ENCODE data around the gene PDE4B.
"Not testable (repeated sequence)": the region's sequence is repeated elsewhere in the genome, so short reads cannot be mapped to it uniquely, and the experiment has no call there.

Gene PDE4B

GRCh38 chr1:65814752-65815151 is 22.1 kb downstream of the PDE4B start:
- DNase-seq (ENCODE audit: low read depth): no peak

DNA sequence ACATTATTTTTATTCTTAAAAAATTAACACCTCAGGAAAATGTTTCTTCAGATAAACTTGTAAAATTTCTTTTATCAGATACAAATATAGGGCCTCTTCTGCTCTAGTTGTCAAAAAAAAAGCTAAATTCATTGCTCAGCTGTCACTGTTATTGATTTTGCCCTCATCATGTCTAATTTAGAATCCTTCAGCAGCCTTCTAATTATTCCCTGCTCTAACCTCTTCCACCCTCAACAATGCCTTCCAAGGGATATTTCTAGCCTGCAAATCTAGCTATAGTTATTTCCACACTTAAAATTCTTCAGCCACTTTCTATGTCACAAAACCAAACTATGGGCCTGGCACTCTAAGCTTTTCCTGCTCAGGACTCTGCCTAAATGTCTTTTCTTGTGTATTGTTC is 25.2 kb downstream of the PDE4B start:
- no peak for DNase-seq (ENCODE audit: low read depth)

- DNase-seq (ENCODE audit: low read depth): no peak
Measured at GRCh38 chr1:65818966-65819365, 26.3 kb downstream of the PDE4B start.

- DNase-seq (ENCODE audit: low read depth): peak; percentile 99
Measured at GRCh38 chr1:65820983-65821382, 28.3 kb downstream of the PDE4B start.

GRCh38 chr1:65821386-65821785 is 28.7 kb downstream of the PDE4B start:
- no peak for DNase-seq (ENCODE audit: low read depth)

DNA sequence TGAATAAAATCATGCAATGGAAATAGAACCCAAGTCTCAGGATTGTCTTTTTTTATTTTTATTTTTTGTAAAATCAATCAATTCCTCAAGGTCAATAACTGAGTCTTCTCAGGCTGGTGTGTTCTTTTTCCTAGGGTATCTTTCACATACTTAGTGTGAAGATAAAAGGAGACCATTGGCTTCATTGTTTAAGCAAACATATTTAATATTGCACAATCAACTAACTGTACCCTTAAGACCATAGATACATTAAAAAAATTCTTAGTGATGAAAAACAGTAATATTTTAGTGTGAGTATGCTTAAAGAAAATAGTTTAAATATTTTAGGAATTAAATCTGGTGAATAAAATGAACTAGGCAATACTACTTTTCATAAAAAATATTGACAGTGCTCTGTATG is 31.4 kb downstream of the PDE4B start:
- no peak for DNase-seq (ENCODE audit: low read depth)

- DNase-seq (ENCODE audit: low read depth): peak; percentile 87
Measured at GRCh38 chr1:65825741-65826140, 33.0 kb downstream of the PDE4B start.

GRCh38 chr1:65826782-65827181 is 34.1 kb downstream of the PDE4B start:
- no peak for DNase-seq (ENCODE audit: low read depth)

- DNase-seq (ENCODE audit: low read depth): no peak
Measured at GRCh38 chr1:65827346-65827745, 34.7 kb downstream of the PDE4B start.

DNA sequence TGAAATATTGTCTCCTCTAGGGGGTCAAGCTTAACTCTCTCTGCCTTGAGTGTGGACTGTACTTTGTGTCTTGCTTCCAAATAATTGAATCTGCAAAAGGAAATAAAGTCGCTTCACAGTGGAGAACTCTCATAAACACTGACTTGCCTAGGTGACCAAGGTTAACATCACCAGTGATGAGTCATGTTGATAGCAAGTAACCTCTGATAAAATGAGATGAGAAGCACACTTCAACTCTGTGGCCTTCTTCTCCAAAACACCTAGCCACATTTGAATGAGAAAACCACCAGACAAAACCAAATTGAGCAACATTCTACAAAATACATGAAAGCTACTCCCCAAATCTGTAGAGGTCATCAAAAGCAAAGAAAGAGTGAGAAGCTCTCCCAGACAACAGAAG is 37.6 kb downstream of the PDE4B start:
- DNase-seq (ENCODE audit: low read depth): peak; percentile 37

DNA sequence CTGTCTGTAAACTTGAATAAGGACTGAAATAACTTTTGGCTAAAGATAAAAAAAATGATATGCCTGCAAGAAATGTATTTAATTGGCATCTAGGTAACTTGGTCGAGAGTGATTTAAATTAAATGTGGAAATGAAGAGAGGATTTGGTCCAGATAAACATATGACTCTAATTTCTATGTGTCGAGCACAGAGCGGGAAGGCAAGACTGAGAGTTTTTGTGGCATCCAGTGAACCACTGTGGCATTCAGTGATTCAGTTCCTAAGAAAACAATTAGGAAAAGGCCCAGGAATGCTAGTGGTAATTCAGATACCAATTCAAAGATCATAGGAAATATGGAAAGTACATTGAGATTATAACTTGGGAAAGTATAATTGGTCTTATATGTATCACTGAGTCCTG is 39.6 kb downstream of the PDE4B start:
- no peak for DNase-seq (ENCODE audit: low read depth)

DNA sequence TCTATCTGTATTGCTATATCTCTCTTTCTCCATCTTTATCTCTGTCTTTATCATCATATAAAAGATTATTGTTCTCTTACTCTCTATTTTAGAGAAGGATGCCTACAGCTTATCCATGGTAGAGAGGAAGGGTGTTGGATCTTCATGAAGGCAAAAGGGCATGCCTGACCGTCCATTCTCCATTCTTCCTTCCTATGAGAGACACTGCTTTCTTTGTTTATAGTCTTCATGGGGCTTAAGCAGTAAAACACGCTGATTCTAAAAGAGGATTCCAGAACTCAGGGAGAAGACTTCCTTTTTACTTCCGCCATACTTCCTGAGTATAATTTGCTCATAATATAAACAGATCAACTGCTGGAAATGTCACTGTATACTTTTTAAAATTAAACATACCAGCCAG is 44.0 kb downstream of the PDE4B start:
- DNase-seq (ENCODE audit: low read depth): no peak

DNA sequence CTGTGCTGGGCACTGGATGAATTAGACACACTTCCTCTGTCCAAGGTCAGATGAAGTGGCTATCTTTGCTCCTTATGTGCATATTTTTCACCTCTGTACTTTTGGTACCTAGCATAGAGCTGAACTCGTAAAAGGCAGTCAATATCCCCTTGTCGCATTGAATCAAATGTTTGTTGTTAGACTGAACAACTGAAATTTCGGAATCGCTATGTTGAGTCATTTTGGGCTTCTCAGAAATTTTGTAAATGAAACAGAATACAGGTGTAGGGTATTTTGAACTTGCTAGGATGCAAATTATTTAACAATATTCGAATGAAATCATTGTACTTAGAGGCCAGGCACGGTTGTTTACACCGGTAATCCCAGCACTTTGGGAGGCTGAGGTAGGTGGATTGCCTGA is 48.0 kb downstream of the PDE4B start:
- no peak for DNase-seq (ENCODE audit: low read depth)

GRCh38 chr1:65844296-65844695 is 51.6 kb downstream of the PDE4B start:
- DNase-seq (ENCODE audit: low read depth): no peak

DNA sequence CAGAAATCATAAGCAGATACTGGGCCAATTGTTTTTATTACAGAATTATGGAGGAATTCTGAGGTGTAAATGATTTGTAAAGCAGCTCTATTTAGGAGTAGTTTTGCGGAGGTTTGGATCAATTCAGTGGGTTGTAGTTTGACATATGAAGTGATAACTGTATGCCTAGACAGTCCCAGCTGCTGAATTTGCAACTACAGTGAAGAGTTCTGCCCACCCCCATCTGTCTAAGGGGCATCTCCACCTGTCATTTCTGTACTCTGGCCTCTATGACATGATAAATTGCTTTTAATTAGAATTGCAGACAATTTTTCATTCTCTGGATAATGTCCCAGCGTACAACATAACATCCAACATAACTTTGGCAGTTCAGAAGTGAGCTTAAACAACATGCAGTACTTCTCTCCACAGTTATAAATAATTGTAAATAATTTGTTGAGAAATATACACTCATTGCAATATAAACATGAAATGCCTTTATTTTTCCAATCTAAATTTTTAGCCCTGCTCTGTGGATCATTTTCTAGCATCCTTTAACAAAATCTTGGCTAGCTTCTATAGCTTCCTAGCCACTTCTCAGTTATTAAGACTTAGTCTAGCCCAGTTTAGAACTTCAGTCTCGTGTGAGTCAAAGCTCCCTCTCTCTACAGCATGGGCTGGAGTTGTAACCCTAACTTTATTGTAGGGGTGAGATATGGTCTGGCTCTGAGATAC is 52.3 kb downstream of the PDE4B start:
- no peak for DNase-seq (ENCODE audit: low read depth)

- DNase-seq (ENCODE audit: low read depth): no peak
Measured at GRCh38 chr1:65845535-65846060, 52.9 kb downstream of the PDE4B start.

DNA sequence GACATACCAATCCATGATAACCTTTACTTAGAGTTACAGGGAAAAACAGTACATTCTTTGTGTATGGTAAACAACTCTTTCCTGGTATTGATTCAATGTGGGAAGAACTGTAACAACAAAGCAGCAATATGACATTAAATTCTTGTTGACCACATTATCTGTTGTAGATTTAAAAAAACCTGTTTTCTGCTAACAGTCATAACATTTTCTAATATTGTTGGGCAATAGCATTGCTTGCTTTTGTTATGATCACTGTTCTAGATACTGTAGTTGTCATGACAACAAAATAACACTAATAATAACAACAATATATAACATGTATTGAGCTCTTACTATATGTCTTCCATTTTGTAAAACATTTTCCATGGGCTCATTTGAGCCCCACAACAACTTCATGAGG is 54.2 kb downstream of the PDE4B start:
- peak; percentile 34 for DNase-seq (ENCODE audit: low read depth)

GRCh38 chr1:65850281-65850680 is 57.6 kb downstream of the PDE4B start:
- DNase-seq (ENCODE audit: low read depth): no peak

DNA sequence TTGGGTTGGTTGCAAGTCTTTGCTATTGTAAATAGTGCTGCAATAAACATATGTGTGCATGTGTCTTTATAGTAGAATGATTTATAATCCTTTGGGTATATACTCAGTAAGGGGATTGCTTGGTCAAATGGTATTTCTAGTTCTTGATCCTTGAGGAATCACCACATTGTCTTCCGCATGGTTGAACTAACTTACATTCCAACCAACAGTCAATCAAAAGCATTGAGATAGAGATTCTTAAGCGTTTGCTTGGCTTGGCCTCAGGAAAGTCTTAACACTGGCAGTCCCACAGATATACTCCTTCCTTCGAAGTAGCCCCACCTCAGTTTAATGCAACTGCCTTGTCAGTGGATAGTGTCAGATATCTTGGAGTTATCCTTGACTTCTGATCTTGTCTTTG is 63.9 kb downstream of the PDE4B start:
- not testable (repeated sequence) for DNase-seq (ENCODE audit: low read depth)

GRCh38 chr1:65866439-65866838 is 73.7 kb downstream of the PDE4B start:
- DNase-seq (ENCODE audit: low read depth): no peak

- no peak for DNase-seq (ENCODE audit: low read depth)
Measured at GRCh38 chr1:65872301-65872700, 79.6 kb downstream of the PDE4B start.

DNA sequence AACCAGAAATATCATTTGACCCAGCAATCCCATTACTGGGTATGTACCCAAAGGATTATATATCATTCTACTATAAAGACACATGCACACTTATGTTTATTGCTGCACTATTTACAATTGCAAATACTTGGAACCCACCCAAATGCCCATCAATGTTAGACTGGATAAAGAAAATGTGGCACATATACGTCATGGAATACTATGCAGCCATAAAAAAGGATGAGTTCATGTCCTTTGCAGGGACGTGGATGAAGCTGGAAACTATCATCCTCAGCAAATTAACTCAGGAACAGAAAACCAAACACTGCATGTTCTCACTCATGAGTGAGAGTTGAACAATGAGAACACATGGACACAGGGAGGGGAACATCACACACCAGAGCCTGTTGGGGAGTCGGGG is 85.6 kb downstream of the PDE4B start:
- DNase-seq (ENCODE audit: low read depth): not testable (repeated sequence)

DNA sequence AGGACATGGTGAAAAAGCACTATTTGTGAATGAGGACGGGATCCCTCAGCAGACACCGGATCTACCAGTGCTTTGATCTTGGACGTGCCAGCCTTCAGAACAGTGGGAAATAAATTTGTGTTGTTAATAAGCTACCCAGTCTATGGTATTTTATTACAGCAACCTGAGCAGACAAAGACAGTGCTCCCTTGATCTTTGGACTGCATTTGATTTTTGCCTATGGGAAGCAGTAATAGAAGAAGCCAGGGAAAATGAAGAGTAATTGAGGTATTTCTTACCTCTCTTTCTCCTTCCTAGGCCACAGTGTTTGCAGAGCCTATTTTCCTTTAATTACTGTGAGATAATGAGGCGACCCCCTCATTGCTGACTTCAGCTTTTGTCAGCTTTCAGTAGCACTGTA is 87.9 kb downstream of the PDE4B start:
- no peak for DNase-seq (ENCODE audit: low read depth)

GRCh38 chr1:65881067-65881594 is 88.4 kb downstream of the PDE4B start:
- DNase-seq (ENCODE audit: low read depth): peak; percentile 9
